OCI-LY7 (cell line): ENCODE data around the gene RAB6C.
"Not testable (repeated sequence)": the region's sequence is repeated elsewhere in the genome, so short reads cannot be mapped to it uniquely, and the experiment has no call there.

Experiments used
- EZH2phosphoT487 ChIP-seq: fragments of 200-600 bp; sonication (generic); IDR thresholded peaks from 2 replicates; pipeline ENCODE4 v1.6.1; 2018; ENCODE audit warnings: low read depth, borderline replicate concordance, mild to moderate bottlenecking, mixed run types, antibody characterized with exemption, low read length, moderate library complexity, mixed read lengths
- TF ChIP-seq, protein P1 (sequence below): fragments of 200-600 bp; sonication (generic); conservative IDR thresholded peaks from 2 replicates; pipeline ENCODE4 v1.5.1; 2014; ENCODE audit warnings: mild to moderate bottlenecking, antibody characterized with exemption, low read length, moderate library complexity, mixed read lengths

DNA sequence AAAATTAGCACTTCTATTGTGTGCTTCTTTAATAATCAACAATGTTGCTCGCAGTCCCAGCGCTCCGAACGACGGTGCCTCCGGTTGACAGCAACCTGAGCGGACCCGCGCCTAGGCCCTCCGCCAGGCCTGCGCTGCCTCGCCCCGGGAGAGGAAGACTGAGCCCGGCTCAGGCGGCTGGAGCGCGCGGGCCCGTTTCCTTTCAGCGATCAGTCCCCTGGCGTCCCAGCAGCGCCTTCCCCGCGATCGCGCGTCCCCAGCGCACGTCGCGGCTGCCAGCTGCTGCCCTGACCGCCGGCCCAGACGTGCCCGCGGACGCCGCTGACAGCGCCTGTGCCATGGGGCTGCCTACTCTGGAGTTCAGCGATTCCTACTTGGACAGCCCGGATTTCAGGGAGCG is 26.4 kb downstream of the RAB6C start:
- TF ChIP-seq, protein P1, sequence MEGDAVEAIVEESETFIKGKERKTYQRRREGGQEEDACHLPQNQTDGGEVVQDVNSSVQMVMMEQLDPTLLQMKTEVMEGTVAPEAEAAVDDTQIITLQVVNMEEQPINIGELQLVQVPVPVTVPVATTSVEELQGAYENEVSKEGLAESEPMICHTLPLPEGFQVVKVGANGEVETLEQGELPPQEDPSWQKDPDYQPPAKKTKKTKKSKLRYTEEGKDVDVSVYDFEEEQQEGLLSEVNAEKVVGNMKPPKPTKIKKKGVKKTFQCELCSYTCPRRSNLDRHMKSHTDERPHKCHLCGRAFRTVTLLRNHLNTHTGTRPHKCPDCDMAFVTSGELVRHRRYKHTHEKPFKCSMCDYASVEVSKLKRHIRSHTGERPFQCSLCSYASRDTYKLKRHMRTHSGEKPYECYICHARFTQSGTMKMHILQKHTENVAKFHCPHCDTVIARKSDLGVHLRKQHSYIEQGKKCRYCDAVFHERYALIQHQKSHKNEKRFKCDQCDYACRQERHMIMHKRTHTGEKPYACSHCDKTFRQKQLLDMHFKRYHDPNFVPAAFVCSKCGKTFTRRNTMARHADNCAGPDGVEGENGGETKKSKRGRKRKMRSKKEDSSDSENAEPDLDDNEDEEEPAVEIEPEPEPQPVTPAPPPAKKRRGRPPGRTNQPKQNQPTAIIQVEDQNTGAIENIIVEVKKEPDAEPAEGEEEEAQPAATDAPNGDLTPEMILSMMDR, result not testable (repeated sequence)
- TF ChIP-seq EZH2phosphoT487, result not testable (repeated sequence)
